Neural cell (in vitro differentiated cells): ENCODE data around the gene CBLB. TPM values are rescaled to one million over a fixed set of nuclear protein-coding genes. Genes with fewer than 3 reads are reported as not detected.

Source experiments
- H2AFZ ChIP-seq: fragments of 200-600, 300-800 bp; sonication (generic), shearing (Covaris generic); 2 replicates; pipeline ENCODE4 v1.6.0; 2014; ENCODE audit warnings: low read depth, mild to moderate bottlenecking, antibody characterized with exemption, low read length, moderate library complexity
- H3F3A ChIP-seq: fragments of 200-600 bp; shearing (Covaris generic); 2 replicates; pipeline ENCODE4 v1.6.1; 2016; ENCODE audit warnings: mild to moderate bottlenecking, moderate library complexity, mixed read lengths, antibody characterized with exemption, low read length; ENCODE audit not compliant: insufficient read depth, poor library complexity, severe bottlenecking
- H3K27ac ChIP-seq: fragments of 200-600, 300-800 bp; sonication (generic), shearing (Covaris generic); 2 replicates; pipeline ENCODE4 v1.5.1; 2014; ENCODE audit warnings: mild to moderate bottlenecking, low read length, moderate library complexity
- H3K27me3 ChIP-seq: fragments of 300-800, 200-600 bp; sonication (generic), shearing (Covaris generic); 2 replicates; pipeline ENCODE4 v1.6.0; 2014; ENCODE audit warnings: mild to moderate bottlenecking, low read depth, low read length, moderate library complexity; ENCODE audit not compliant: insufficient read depth
- H3K36me3 ChIP-seq: fragments of 300-800, 200-600 bp; sonication (generic), shearing (Covaris generic); 2 replicates; pipeline ENCODE4 v1.5.1; 2014; ENCODE audit warnings: mild to moderate bottlenecking, antibody characterized with exemption, low read length, moderate library complexity; ENCODE audit not compliant: insufficient read depth
- H3K4me2 ChIP-seq: fragments of 300-800, 200-600 bp; sonication (generic), shearing (Covaris generic); 2 replicates; pipeline ENCODE4 v1.6.0; 2014; ENCODE audit warnings: mild to moderate bottlenecking, low read length
- H3K4me3 ChIP-seq: fragments of 300-800, 200-600 bp; sonication (generic), shearing (Covaris generic); 2 replicates; pipeline ENCODE4 v1.5.1; 2014; ENCODE audit warnings: mild to moderate bottlenecking, low read length, moderate library complexity
- H3K79me2 ChIP-seq: fragments of 200-600 bp; shearing (Covaris generic); replicated peaks from 2 replicates; pipeline ENCODE4 v1.6.0; 2014; ENCODE audit warnings: mild to moderate bottlenecking, low read length, moderate library complexity; ENCODE audit not compliant: insufficient read depth
- H3K9ac ChIP-seq: fragments of 300-800, 200-600 bp; sonication (generic), shearing (Covaris generic); 2 replicates; pipeline ENCODE4 v1.6.1; 2016; ENCODE audit warnings: mild to moderate bottlenecking, low read length, mixed read lengths
- H3K9me2 ChIP-seq: fragments of 200-600 bp; shearing (Covaris generic); 2 replicates; pipeline ENCODE4 v1.6.1; 2016; ENCODE audit warnings: mild to moderate bottlenecking, low read length, mixed read lengths; ENCODE audit not compliant: insufficient read depth
- H3K9me3 ChIP-seq: fragments of 200-600, 300-800 bp; sonication (generic), shearing (Covaris generic); 2 replicates; pipeline ENCODE4 v1.6.1; 2016; ENCODE audit warnings: mild to moderate bottlenecking, mixed run types, low read length, moderate library complexity, mixed read lengths
- H4K20me1 ChIP-seq: fragments of 200-600 bp; shearing (Covaris generic); 2 replicates; pipeline ENCODE4 v1.6.1; 2016; ENCODE audit warnings: mild to moderate bottlenecking, mixed run types; ENCODE audit not compliant: insufficient read depth
- CTCF ChIP-seq: fragments of 450-650 bp; IDR thresholded peaks from 2 replicates; pipeline ENCODE4 v1.5.1; 2014; ENCODE audit warnings: antibody characterized with exemption, mild to moderate bottlenecking, moderate library complexity; ENCODE audit not compliant: poor library complexity, severe bottlenecking
- EP300 ChIP-seq: fragments of 450-650 bp; conservative IDR thresholded peaks from 2 replicates; pipeline ENCODE4 v1.6.1; 2014; ENCODE audit warnings: antibody characterized with exemption, mild to moderate bottlenecking, moderate library complexity; ENCODE audit not compliant: poor library complexity, severe bottlenecking
- EZH2 ChIP-seq: fragments of 200-600, 300-800 bp; shearing (Covaris generic), sonication (generic); IDR thresholded peaks from 2 replicates; pipeline ENCODE4 v1.6.1; 2014; ENCODE audit warnings: antibody characterized with exemption, low read length, borderline replicate concordance, mild to moderate bottlenecking; ENCODE audit not compliant: insufficient read depth, poor library complexity, severe bottlenecking
- MXI1 ChIP-seq: fragments of 450-650 bp; conservative IDR thresholded peaks from 2 replicates; pipeline ENCODE4 v1.6.1; 2014; ENCODE audit warnings: antibody characterized with exemption, mild to moderate bottlenecking; ENCODE audit not compliant: poor library complexity, severe bottlenecking
- POLR2AphosphoS5 ChIP-seq: IDR thresholded peaks from 2 replicates; pipeline ENCODE4 v1.6.1; 2012
- RAD21 ChIP-seq: fragments of 450-650 bp; conservative IDR thresholded peaks from 2 replicates; pipeline ENCODE4 v1.6.1; 2014; ENCODE audit warnings: antibody characterized with exemption, mild to moderate bottlenecking, moderate library complexity
- REST ChIP-seq: IDR thresholded peaks from 2 replicates; pipeline ENCODE4 v1.6.1; 2012; ENCODE audit warnings: borderline replicate concordance
- SMC3 ChIP-seq: fragments of 450-650 bp; conservative IDR thresholded peaks from 2 replicates; pipeline ENCODE4 v1.6.1; 2014; ENCODE audit warnings: antibody characterized with exemption, mild to moderate bottlenecking, moderate library complexity; ENCODE audit not compliant: poor library complexity
- TAF1 ChIP-seq: IDR thresholded peaks from 2 replicates; pipeline ENCODE4 v1.6.1; 2012; ENCODE audit warnings: low read depth
- polyA plus RNA-seq: library from polyadenylated mRNA; depleted of rRNA; stranded (reverse); fragments of >200 nt; gene quantifications from 2 replicates; pipeline ENCODE4 v1.2.3, GENCODE V29; 2014

CBLB gene
- polyA plus RNA-seq, 1 donor from 2014 or later: 36.4 TPM

GRCh38 chr3:105822171-105823123, 46.4 kb downstream of the CBLB start:
- no peak overlapping the region for H2AFZ ChIP-seq
- H3F3A ChIP-seq: no peaks in the 10 kb centered on the region
- no peak overlapping the region for H3K9ac ChIP-seq
- H3K9me2 ChIP-seq: no peaks in the 10 kb centered on the region
- H3K9me3 ChIP-seq: no peaks in the 10 kb centered on the region
- no peaks in the 10 kb centered on the region for H3K36me3 ChIP-seq
- H4K20me1 ChIP-seq: no peaks in the 10 kb centered on the region
- no peak overlapping the region for H3K4me3 ChIP-seq
- no peak overlapping the region for H3K4me2 ChIP-seq
- no peaks in the 10 kb centered on the region for H3K27me3 ChIP-seq
- no peak overlapping the region for H3K27ac ChIP-seq
- TF ChIP-seq REST (no peak), TAF1 (no peak), CTCF (no peak), EP300 (no peak), SMC3 (no peak), POLR2AphosphoS5 (no peak), MXI1 (no peak), RAD21 (no peak)
- H3K79me2 ChIP-seq: no peaks in the 10 kb centered on the region

- no peaks in the 10 kb centered on the region for H3K9me3 ChIP-seq
- TF ChIP-seq SMC3: no peak
- no peak for TF ChIP-seq TAF1
- TF ChIP-seq EZH2: no peak
- no peak overlapping the region for H3K4me2 ChIP-seq
- H3K9me2 ChIP-seq: no peaks in the 10 kb centered on the region
- H3K27ac ChIP-seq: no peak overlapping the region
- no peak overlapping the region for H2AFZ ChIP-seq
- H3K9ac ChIP-seq: no peak overlapping the region
- H3K36me3 ChIP-seq: no peaks in the 10 kb centered on the region
- no peaks in the 10 kb centered on the region for H3F3A ChIP-seq
- H3K4me3 ChIP-seq: no peak overlapping the region
- peaks cover 3% of the 10 kb centered on the region for H3K79me2 ChIP-seq
- H4K20me1 ChIP-seq: no peaks in the 10 kb centered on the region
- no peaks in the 10 kb centered on the region for H3K27me3 ChIP-seq
Observed at GRCh38 chr3:105821433-105821832, 47.4 kb downstream of the CBLB start.
